Measurements from ENCODE around the gene ASB2. TPM values are rescaled to one million over a fixed set of nuclear protein-coding genes. Genes with fewer than 3 reads are reported as not detected.

ASB2 gene
- total and polyA plus RNA-seq, 2 donors (not counting 1 experiment from before 2014, with no cell fraction given), result 0.99 to 1.5 TPM

DNA sequence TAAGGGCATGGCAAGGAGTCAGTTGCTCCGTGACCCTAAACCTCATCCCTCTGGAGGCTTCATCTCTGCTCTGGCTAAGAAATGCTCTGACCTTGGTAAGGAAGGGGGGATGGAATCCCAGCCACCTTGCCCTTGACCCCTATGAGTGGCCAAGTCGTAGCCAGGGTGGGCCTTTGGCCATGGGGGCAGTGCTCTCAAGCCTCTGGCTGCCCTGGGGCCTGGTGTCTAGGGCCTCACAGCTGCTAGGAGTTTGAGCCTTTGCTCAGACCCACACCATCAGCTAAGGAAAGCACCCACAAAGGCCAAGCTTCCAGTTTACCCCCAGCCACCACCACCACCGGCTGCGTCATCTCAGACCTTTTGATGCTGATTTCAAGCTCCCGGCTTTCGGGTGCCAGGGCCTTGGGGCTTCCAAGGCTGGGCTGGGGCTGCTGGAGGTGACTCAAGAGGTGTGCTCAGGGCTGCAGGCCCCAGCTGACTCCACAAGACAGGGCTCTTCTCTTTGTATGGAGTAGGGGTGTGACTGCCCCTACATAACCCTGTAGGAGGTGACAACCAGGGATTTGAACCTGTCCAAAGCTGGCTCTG is 3.7 kb downstream of the ASB2 start:
- no peaks in the 10 kb centered on the region for H3K9me3 ChIP-seq (ENCODE audit: control insufficient read depth, insufficient read depth, low read depth, low read length)
- H3K9ac ChIP-seq (ENCODE audit: insufficient read depth, low read length), result no peak overlapping the region
- no peak overlapping the region for H2AFZ ChIP-seq (ENCODE audit: low read length)
- no peak overlapping the region for H3K4me3 ChIP-seq (replicated peaks in 1 of 4; ENCODE audit: control extremely low read depth in 1 of 4, insufficient read depth in 1 of 4, low read depth in 3 of 4, low read length in 4 of 4)
- TF ChIP-seq EZH2 (IDR thresholded peaks at IDR 0.05; ENCODE audit: low read length, missing control alignments), result no peak
- TF ChIP-seq, protein P1, sequence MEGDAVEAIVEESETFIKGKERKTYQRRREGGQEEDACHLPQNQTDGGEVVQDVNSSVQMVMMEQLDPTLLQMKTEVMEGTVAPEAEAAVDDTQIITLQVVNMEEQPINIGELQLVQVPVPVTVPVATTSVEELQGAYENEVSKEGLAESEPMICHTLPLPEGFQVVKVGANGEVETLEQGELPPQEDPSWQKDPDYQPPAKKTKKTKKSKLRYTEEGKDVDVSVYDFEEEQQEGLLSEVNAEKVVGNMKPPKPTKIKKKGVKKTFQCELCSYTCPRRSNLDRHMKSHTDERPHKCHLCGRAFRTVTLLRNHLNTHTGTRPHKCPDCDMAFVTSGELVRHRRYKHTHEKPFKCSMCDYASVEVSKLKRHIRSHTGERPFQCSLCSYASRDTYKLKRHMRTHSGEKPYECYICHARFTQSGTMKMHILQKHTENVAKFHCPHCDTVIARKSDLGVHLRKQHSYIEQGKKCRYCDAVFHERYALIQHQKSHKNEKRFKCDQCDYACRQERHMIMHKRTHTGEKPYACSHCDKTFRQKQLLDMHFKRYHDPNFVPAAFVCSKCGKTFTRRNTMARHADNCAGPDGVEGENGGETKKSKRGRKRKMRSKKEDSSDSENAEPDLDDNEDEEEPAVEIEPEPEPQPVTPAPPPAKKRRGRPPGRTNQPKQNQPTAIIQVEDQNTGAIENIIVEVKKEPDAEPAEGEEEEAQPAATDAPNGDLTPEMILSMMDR (conservative IDR thresholded peaks at IDR 0.05 in 1 of 2, IDR thresholded peaks at IDR 0.05 in 1 of 2; ENCODE audit: low read depth in 1 of 2, low read length in 2 of 2), result no peak
- H3K4me2 ChIP-seq (ENCODE audit: extremely low read depth, insufficient read depth, low read length), result no peak overlapping the region
- no peaks in the 10 kb centered on the region for H3K79me2 ChIP-seq (ENCODE audit: control insufficient read depth, insufficient read depth, low read length)
- no peak for DNase-seq (ENCODE audit: low read depth in 2 of 2)
- H4K20me1 ChIP-seq (ENCODE audit: control insufficient read depth, extremely low read depth, insufficient read depth, low read length), result no peaks in the 10 kb centered on the region
- H3K36me3 ChIP-seq (ENCODE audit: control insufficient read depth, insufficient read depth, low read length), result no peaks in the 10 kb centered on the region
- no peak overlapping the region for H3K27ac ChIP-seq (ENCODE audit: insufficient read depth, low read length)
- H3K27me3 ChIP-seq (ENCODE audit: control insufficient read depth, insufficient read depth, low read length), result no peaks in the 10 kb centered on the region
- no peaks in the 10 kb centered on the region for H3K4me1 ChIP-seq (ENCODE audit: control insufficient read depth, extremely low read depth, insufficient read depth, low read length)

DNA sequence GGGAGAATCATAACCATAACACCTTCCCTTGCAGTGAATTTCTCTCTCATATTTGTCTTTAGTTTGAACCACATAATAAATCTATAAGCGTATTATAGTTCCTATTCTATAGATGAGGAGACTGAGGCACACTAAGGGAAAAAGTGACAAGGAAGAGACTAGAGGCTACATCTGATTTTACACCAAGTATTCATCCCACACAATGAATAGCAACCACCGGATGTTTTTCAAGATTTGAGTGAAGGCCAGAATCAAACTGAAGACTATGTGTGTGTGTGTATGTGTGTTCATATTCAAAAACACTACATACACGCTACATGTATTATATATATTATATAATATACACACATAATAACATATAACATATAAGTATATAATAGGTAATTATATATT is 4.7 kb downstream of the ASB2 start:
- Histone ChIP-seq H3K9ac (ENCODE audit: insufficient read depth, low read length) (no peak overlapping the region), H2AFZ (ENCODE audit: low read length) (no peak overlapping the region), H3K4me3 (replicated peaks in 1 of 4; ENCODE audit: control extremely low read depth in 1 of 4, insufficient read depth in 1 of 4, low read depth in 3 of 4, low read length in 4 of 4) (no peak overlapping the region), H3K4me1 (ENCODE audit: control insufficient read depth, extremely low read depth, insufficient read depth, low read length) (no peaks in the 10 kb centered on the region), H3K4me2 (ENCODE audit: extremely low read depth, insufficient read depth, low read length) (no peak overlapping the region), H3K79me2 (ENCODE audit: control insufficient read depth, insufficient read depth, low read length) (no peaks in the 10 kb centered on the region), H3K27ac (ENCODE audit: insufficient read depth, low read length) (no peak overlapping the region), H3K9me3 (ENCODE audit: control insufficient read depth, insufficient read depth, low read depth, low read length) (no peaks in the 10 kb centered on the region), H3K36me3 (ENCODE audit: control insufficient read depth, insufficient read depth, low read length) (no peaks in the 10 kb centered on the region), H4K20me1 (ENCODE audit: control insufficient read depth, extremely low read depth, insufficient read depth, low read length) (no peaks in the 10 kb centered on the region), H3K27me3 (ENCODE audit: control insufficient read depth, insufficient read depth, low read length) (no peaks in the 10 kb centered on the region)
- DNase-seq (ENCODE audit: low read depth in 2 of 2), result no peak
- TF ChIP-seq, protein P1 (conservative IDR thresholded peaks at IDR 0.05 in 1 of 2, IDR thresholded peaks at IDR 0.05 in 1 of 2; ENCODE audit: low read depth in 1 of 2, low read length in 2 of 2), result no peak
- no peak for TF ChIP-seq EZH2 (IDR thresholded peaks at IDR 0.05; ENCODE audit: low read length, missing control alignments)

DNA sequence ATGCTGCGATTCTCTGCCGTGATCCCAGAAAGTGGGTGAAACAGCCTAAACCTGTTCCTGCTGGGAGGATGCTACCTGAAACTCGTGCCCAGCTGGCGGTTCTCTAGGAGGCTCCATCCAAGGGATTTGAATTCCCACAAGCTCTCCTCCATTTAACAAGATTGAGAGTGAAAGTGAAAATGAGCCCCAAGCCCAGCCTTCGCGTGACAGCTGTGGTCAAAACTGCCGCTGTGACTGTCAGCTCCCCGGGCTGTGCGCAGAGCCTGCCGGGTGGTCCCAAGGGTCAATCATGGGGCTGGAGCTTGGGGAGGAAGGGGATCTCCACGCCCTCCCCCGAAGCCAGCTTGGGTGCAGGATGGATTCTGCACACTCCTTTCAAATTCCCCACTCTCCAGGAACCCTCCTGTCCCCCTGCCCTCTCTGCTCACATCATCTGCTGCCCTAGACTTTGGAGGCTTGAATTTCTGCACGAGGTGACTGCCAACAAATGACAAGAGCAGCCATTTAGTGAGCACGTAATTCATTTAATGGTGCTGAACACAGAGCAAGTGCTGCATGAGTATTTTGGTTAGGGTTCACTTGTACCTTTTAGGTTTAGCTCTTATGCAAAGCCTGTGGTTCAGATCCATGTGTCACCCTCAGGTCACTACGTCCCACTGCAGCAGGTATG is 5.3 kb downstream of the ASB2 start:
- no peaks in the 10 kb centered on the region for H4K20me1 ChIP-seq (ENCODE audit: control insufficient read depth, extremely low read depth, insufficient read depth, low read length)
- no peaks in the 10 kb centered on the region for H3K36me3 ChIP-seq (ENCODE audit: control insufficient read depth, insufficient read depth, low read length)
- no peaks in the 10 kb centered on the region for H3K27me3 ChIP-seq (ENCODE audit: control insufficient read depth, insufficient read depth, low read length)
- peaks cover 2% of the 10 kb centered on the region for H3K4me1 ChIP-seq (ENCODE audit: control insufficient read depth, extremely low read depth, insufficient read depth, low read length)
- no peaks in the 10 kb centered on the region for H3K79me2 ChIP-seq (ENCODE audit: control insufficient read depth, insufficient read depth, low read length)
- no peak overlapping the region for H3K9ac ChIP-seq (ENCODE audit: insufficient read depth, low read length)
- no peak for DNase-seq (ENCODE audit: low read depth in 2 of 2)
- H3K9me3 ChIP-seq (ENCODE audit: control insufficient read depth, insufficient read depth, low read depth, low read length), result no peaks in the 10 kb centered on the region
- H3K4me2 ChIP-seq (ENCODE audit: extremely low read depth, insufficient read depth, low read length), result peak overlapping the region; percentile 73
- TF ChIP-seq, protein P1 (conservative IDR thresholded peaks at IDR 0.05 in 1 of 2, IDR thresholded peaks at IDR 0.05 in 1 of 2; ENCODE audit: low read depth in 1 of 2, low read length in 2 of 2), result no peak
- TF ChIP-seq EZH2 (IDR thresholded peaks at IDR 0.05; ENCODE audit: low read length, missing control alignments), result no peak
- no peak overlapping the region for H3K27ac ChIP-seq (ENCODE audit: insufficient read depth, low read length)
- H3K4me3 ChIP-seq (replicated peaks in 1 of 4; ENCODE audit: control extremely low read depth in 1 of 4, insufficient read depth in 1 of 4, low read depth in 3 of 4, low read length in 4 of 4), result peak overlapping the region; percentile 3 to 35 (median 27)
- H2AFZ ChIP-seq (ENCODE audit: low read length), result peak overlapping the region; percentile 50
